Measurements from ENCODE around the gene CDO1.

- TF ChIP-seq POLR2A (IDR thresholded peaks at IDR 0.05) = no peak
- TF ChIP-seq, protein P1, sequence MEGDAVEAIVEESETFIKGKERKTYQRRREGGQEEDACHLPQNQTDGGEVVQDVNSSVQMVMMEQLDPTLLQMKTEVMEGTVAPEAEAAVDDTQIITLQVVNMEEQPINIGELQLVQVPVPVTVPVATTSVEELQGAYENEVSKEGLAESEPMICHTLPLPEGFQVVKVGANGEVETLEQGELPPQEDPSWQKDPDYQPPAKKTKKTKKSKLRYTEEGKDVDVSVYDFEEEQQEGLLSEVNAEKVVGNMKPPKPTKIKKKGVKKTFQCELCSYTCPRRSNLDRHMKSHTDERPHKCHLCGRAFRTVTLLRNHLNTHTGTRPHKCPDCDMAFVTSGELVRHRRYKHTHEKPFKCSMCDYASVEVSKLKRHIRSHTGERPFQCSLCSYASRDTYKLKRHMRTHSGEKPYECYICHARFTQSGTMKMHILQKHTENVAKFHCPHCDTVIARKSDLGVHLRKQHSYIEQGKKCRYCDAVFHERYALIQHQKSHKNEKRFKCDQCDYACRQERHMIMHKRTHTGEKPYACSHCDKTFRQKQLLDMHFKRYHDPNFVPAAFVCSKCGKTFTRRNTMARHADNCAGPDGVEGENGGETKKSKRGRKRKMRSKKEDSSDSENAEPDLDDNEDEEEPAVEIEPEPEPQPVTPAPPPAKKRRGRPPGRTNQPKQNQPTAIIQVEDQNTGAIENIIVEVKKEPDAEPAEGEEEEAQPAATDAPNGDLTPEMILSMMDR (IDR thresholded peaks at IDR 0.05) = no peak
Observed at GRCh38 chr5:115815006-115815692, 1.3 kb downstream of the CDO1 start.

Data from Peyer's patch (tissue), 4 donors.